Right atrium auricular region (tissue), 2 donors: ENCODE measurements around the gene ARL8A. TPM values are rescaled to one million over a fixed set of nuclear protein-coding genes. Genes with fewer than 3 reads are reported as not detected.

ENCODE experiments used
- DNase-seq: peaks from one replicate; pipeline ENCODE4 v3.0.0-alpha.2; 2019; ENCODE audit warnings: low spot score
- H3K27ac ChIP-seq, 2 donors: fragments of 200-600 bp; sonication (generic); 1 replicate in 1 of 2; 2 replicates in 1 of 2; pipeline ENCODE4 v1.5.1; 2016 to 2019
- H3K27me3 ChIP-seq, 2 donors: fragments of 200-600 bp; sonication (generic); one replicate each; pipeline versions ENCODE4 v1.5.1 to v1.6.0; 2017 to 2019
- H3K36me3 ChIP-seq: fragments of 200-600 bp; sonication (generic); one replicate; pipeline ENCODE4 v1.5.1; 2016
- H3K4me1 ChIP-seq, 2 donors: fragments of 200-600 bp; sonication (generic); one replicate each; pipeline versions ENCODE4 v1.5.1 to v1.6.0; 2017 to 2019
- H3K4me3 ChIP-seq, 2 donors: fragments of 200-600 bp; sonication (generic); 1 replicate in 1 of 2; 2 replicates in 1 of 2; pipeline ENCODE4 v1.5.1; 2017 to 2019; ENCODE audit warnings: mild to moderate bottlenecking in 1 of 2, moderate library complexity in 1 of 2
- H3K9me3 ChIP-seq, 2 donors: fragments of 200-600 bp; sonication (generic); one replicate each; pipeline ENCODE4 v1.5.1; 2019
- CTCF ChIP-seq, 2 donors: fragments of 200-600 bp; sonication (generic); IDR thresholded peaks; one replicate each; pipeline ENCODE4 v1.5.1; 2019; ENCODE audit warnings: antibody characterized with exemption in 2 of 2
- total RNA-seq, 2 donors: library from RNA; depleted of rRNA; stranded (reverse); fragments of >200 nt; gene quantifications; one replicate each; pipeline ENCODE4 v1.1.0, GENCODE V29; 2016

ARL8A gene
- total RNA-seq, 2 donors from 2014 or later: 30.8 to 41.6 TPM

- H3K27me3 ChIP-seq: no peaks in the 10 kb centered on the region
- no peak for DNase-seq
- peaks cover 0 to 29% of the 10 kb centered on the region in 2 donors for H3K4me1 ChIP-seq
- no peaks in the 10 kb centered on the region for H3K9me3 ChIP-seq
- no peak overlapping the region for H3K4me3 ChIP-seq
- H3K27ac ChIP-seq: no peak overlapping the region
- no peak for TF ChIP-seq CTCF (IDR thresholded peaks at IDR 0.05)
- H3K36me3 ChIP-seq: peaks cover 5% of the 10 kb centered on the region
Observed at GRCh38 chr1:202127836-202128622, 16.5 kb downstream of the ARL8A start.

- H3K27me3 ChIP-seq: no peaks in the 10 kb centered on the region
- H3K4me1 ChIP-seq: peaks cover 0 to 19% of the 10 kb centered on the region in 2 donors
- no peaks in the 10 kb centered on the region for H3K36me3 ChIP-seq
- DNase-seq: no peak
- H3K9me3 ChIP-seq: no peaks in the 10 kb centered on the region
- H3K27ac ChIP-seq: no peak overlapping the region
- TF ChIP-seq CTCF (IDR thresholded peaks at IDR 0.05): no peak
- no peak overlapping the region for H3K4me3 ChIP-seq
Observed at GRCh38 chr1:202127061-202127460, 17.5 kb downstream of the ARL8A start.

- no peaks in the 10 kb centered on the region for H3K36me3 ChIP-seq
- no peak for DNase-seq
- TF ChIP-seq CTCF (IDR thresholded peaks at IDR 0.05): no peak
- no peaks in the 10 kb centered on the region for H3K27me3 ChIP-seq
- H3K4me1 ChIP-seq: peaks cover 0 to 13% of the 10 kb centered on the region in 2 donors
- no peak overlapping the region for H3K4me3 ChIP-seq
- no peaks in the 10 kb centered on the region for H3K9me3 ChIP-seq
- H3K27ac ChIP-seq: no peak overlapping the region
Observed at GRCh38 chr1:202126426-202126825, 18.1 kb downstream of the ARL8A start.

GRCh38 chr1:202125611-202126010 lies 18.9 kb downstream of the ARL8A start:
- no peak overlapping the region for H3K27ac ChIP-seq
- H3K4me3 ChIP-seq: no peak overlapping the region
- no peak for DNase-seq
- no peaks in the 10 kb centered on the region for H3K36me3 ChIP-seq
- H3K9me3 ChIP-seq: no peaks in the 10 kb centered on the region
- peaks cover 0 to 7% of the 10 kb centered on the region in 2 donors for H3K4me1 ChIP-seq
- TF ChIP-seq CTCF (IDR thresholded peaks at IDR 0.05): no peak
- no peaks in the 10 kb centered on the region for H3K27me3 ChIP-seq

- no peak overlapping the region for H3K27ac ChIP-seq
- DNase-seq: no peak
Observed at GRCh38 chr1:202124142-202124541, 20.4 kb downstream of the ARL8A start.

More at GRCh38 chr1:202124142-202124541, 20.4 kb downstream of the ARL8A start:
- no peaks in the 10 kb centered on the region for H3K9me3 ChIP-seq
- H3K4me3 ChIP-seq: no peak overlapping the region
- no peaks in the 10 kb centered on the region for H3K4me1 ChIP-seq
- H3K27me3 ChIP-seq: no peaks in the 10 kb centered on the region
- no peak for TF ChIP-seq CTCF (IDR thresholded peaks at IDR 0.05)
- H3K36me3 ChIP-seq: no peaks in the 10 kb centered on the region
